GM12878 (cell line): ENCODE results near the gene SLC6A9. TPM values are rescaled to one million over a fixed set of nuclear protein-coding genes. Genes with fewer than 3 reads are reported as not detected.

Source experiments
- ATAC-seq: fragments of 200-7000 bp; cut with Tn5 transposase; 3 replicates; pipeline ENCODE4 v1.9.1; 2020; ENCODE audit warnings: mild to moderate bottlenecking, moderate library complexity
- BruUV-seq: library from RNA; stranded (reverse); fragments of 400-500 nt; replicated peaks from 2 replicates; lab custom pipeline; 2021; lab: Mats Ljungman, UMichigan
- CTCF ChIA-PET: fragments of 300-600 bp; sonication (Branson Sonifier 250); formaldehyde crosslinking; extraction: SDS; loops from one replicate; lab custom pipeline; 2021; ENCODE audit warnings: inconsistent platforms; lab: Yijun Ruan, JAX
- POLR2A ChIA-PET: fragments of 350-600 bp; formaldehyde crosslinking; extraction: SDS; loops from one replicate; lab custom pipeline; 2021; ENCODE audit warnings: inconsistent platforms; lab: Charles Lee
- RAD21 ChIA-PET: fragments of 300-600 bp; sonication (Branson Sonifier 250); formaldehyde crosslinking; loops from one replicate; lab custom pipeline; 2023; ENCODE audit warnings: antibody characterized with exemption; ENCODE audit not compliant: unreplicated experiment; lab: Charles Lee
- SMC1A ChIA-PET: fragments of 300-600 bp; sonication (Branson Sonifier 250); formaldehyde crosslinking; loops from one replicate; lab custom pipeline; 2023; ENCODE audit not compliant: unreplicated experiment, uncharacterized antibody; lab: Charles Lee
- DNase-seq: peaks from one replicate; pipeline ENCODE4 v3.0.0-alpha.2; 2011; ENCODE audit warnings: low read depth, low spot score
- FAIRE-seq: peaks from 3 replicates; lab custom pipeline; 2011; peaks lifted over from hg19 to GRCh38; lab: Jason Lieb, UNC
- H2AFZ ChIP-seq: 2 replicates; pipeline ENCODE4 v1.6.0; 2011; ENCODE audit warnings: low read depth, low read length, control low read depth; ENCODE audit not compliant: control insufficient read depth
- H3K27ac ChIP-seq: 2 replicates; pipeline ENCODE4 v1.5.1; 2011; ENCODE audit warnings: control low read depth; ENCODE audit not compliant: control insufficient read depth, insufficient read depth
- H3K27me3 ChIP-seq, 2 experiments: replicated peaks in 1 of 2; 2 replicates each; pipeline versions ENCODE4 v1.6.0 to v1.6.1; 2011; ENCODE audit warnings: low read length in 1 of 2; ENCODE audit not compliant: control insufficient read depth in 2 of 2, insufficient read depth in 2 of 2
- H3K36me3 ChIP-seq, 2 experiments: 2 replicates each; pipeline ENCODE4 v1.5.1; 2011; ENCODE audit warnings: low read length in 1 of 2; ENCODE audit not compliant: control insufficient read depth in 2 of 2, insufficient read depth in 2 of 2
- H3K4me1 ChIP-seq: 2 replicates; pipeline ENCODE4 v1.6.1; 2011; ENCODE audit warnings: mild to moderate bottlenecking, low read length, moderate library complexity, mixed read lengths; ENCODE audit not compliant: control insufficient read depth, insufficient read depth
- H3K4me2 ChIP-seq: 2 replicates; pipeline ENCODE4 v1.6.0; 2011; ENCODE audit warnings: control low read depth; ENCODE audit not compliant: control insufficient read depth, insufficient read depth
- H3K4me3 ChIP-seq: fragments of 200-600 bp; sonication (generic); 2 replicates; pipeline ENCODE4 v1.5.1; 2016
- H3K79me2 ChIP-seq: 2 replicates; pipeline ENCODE4 v1.6.0; 2011; ENCODE audit warnings: low read length; ENCODE audit not compliant: control insufficient read depth, insufficient read depth
- H3K9ac ChIP-seq: 2 replicates; pipeline ENCODE4 v1.8.0; 2011; ENCODE audit warnings: low read length, control low read depth, mixed read lengths; ENCODE audit not compliant: control insufficient read depth, insufficient read depth
- H3K9me3 ChIP-seq: replicated peaks from 3 replicates; pipeline ENCODE4 v1.5.1; 2011; ENCODE audit warnings: mild to moderate bottlenecking, low read length; ENCODE audit not compliant: control insufficient read depth, insufficient read depth
- H4K20me1 ChIP-seq: 2 replicates; pipeline ENCODE4 v1.6.0; 2011; ENCODE audit not compliant: control insufficient read depth, insufficient read depth
- CREM ChIP-seq: IDR thresholded peaks from 2 replicates; pipeline ENCODE4 v1.6.1; 2014; ENCODE audit warnings: antibody characterized with exemption, low read depth
- FOS ChIP-seq: IDR thresholded peaks from 3 replicates; pipeline ENCODE4 v1.6.1; 2011; ENCODE audit warnings: borderline replicate concordance; ENCODE audit not compliant: insufficient read length; ENCODE audit errors: extremely low read depth
- FOXK2 ChIP-seq: fragments of 450-650 bp; IDR thresholded peaks from 2 replicates; pipeline ENCODE4 v1.6.1; 2017; ENCODE audit warnings: mild to moderate bottlenecking, moderate library complexity
- IKZF1 ChIP-seq: fragments of 450-650 bp; conservative IDR thresholded peaks from 2 replicates; pipeline ENCODE4 v1.6.1; 2017; ENCODE audit warnings: antibody characterized with exemption, mild to moderate bottlenecking
- MTA2 ChIP-seq: fragments of 450-650 bp; IDR thresholded peaks from 2 replicates; pipeline ENCODE4 v1.6.1; 2016; ENCODE audit warnings: low read depth, mild to moderate bottlenecking, moderate library complexity
- NFYB ChIP-seq: IDR thresholded peaks from 2 replicates; pipeline ENCODE4 v1.6.1; 2011; ENCODE audit warnings: low read depth, mild to moderate bottlenecking, low read length, improper control_type of control experiment, moderate library complexity; ENCODE audit not compliant: insufficient read depth
- NKRF ChIP-seq: fragments of 450-650 bp; conservative IDR thresholded peaks from 2 replicates; pipeline ENCODE4 v1.6.1; 2017; ENCODE audit warnings: mild to moderate bottlenecking, moderate library complexity
- POLR2AphosphoS5 ChIP-seq: IDR thresholded peaks from 2 replicates; pipeline ENCODE4 v1.6.1; 2011; ENCODE audit warnings: mild to moderate bottlenecking, low read length, inconsistent platforms
- RAD51 ChIP-seq: fragments of 450-650 bp; IDR thresholded peaks from 2 replicates; pipeline ENCODE4 v1.6.1; 2016; ENCODE audit warnings: moderate library complexity, mild to moderate bottlenecking, inconsistent platforms
- RELB ChIP-seq: fragments of 450-650 bp; IDR thresholded peaks from 2 replicates; pipeline ENCODE4 v1.6.1; 2017; ENCODE audit warnings: low read depth, mild to moderate bottlenecking, moderate library complexity
- SMAD5 ChIP-seq: IDR thresholded peaks from 2 replicates; pipeline ENCODE4 v1.6.1; 2016; ENCODE audit warnings: antibody characterized with exemption, low read depth
- SP1 ChIP-seq: IDR thresholded peaks from one replicate; pipeline ENCODE4 v1.6.1; 2011; ENCODE audit warnings: low read depth, low read length
- SUZ12 ChIP-seq: fragments of 200-600 bp; sonication (generic); IDR thresholded peaks from one replicate; pipeline ENCODE4 v1.6.1; 2018; ENCODE audit warnings: antibody characterized with exemption, mild to moderate bottlenecking; ENCODE audit not compliant: unreplicated experiment
- USF1 ChIP-seq: IDR thresholded peaks from 2 replicates; pipeline ENCODE4 v1.6.1; 2011; ENCODE audit warnings: borderline replicate concordance, low read depth, mild to moderate bottlenecking, moderate library complexity, mixed read lengths, low read length; ENCODE audit not compliant: insufficient read depth; ENCODE audit errors: extremely low read length
- YY1 ChIP-seq: IDR thresholded peaks from 2 replicates; pipeline ENCODE4 v1.6.1; 2011; ENCODE audit warnings: low read depth, mild to moderate bottlenecking, low read length
- WGBS: methylation state at CpG from one replicate; pipeline ENCODE4 v1.1.6; 2016; ENCODE audit warnings: low lambda C conversion rate; ENCODE audit not compliant: insufficient replicate concordance, insufficient coverage; ENCODE audit errors: missing lambda C conversion rate; 5-methylcytosine and 5-hydroxymethylcytosine counted together
- in situ Hi-C: fragments of 300-500 bp; cut with MboI; formaldehyde crosslinking; loops from 9 replicates; pipeline ENCODE4 v1.14.3; 2018; ENCODE audit warnings: mixed read lengths
- intact Hi-C: fragments of 100-400 bp; cut with micrococcal nuclease; formaldehyde crosslinking; loops from one replicate; pipeline ENCODE4 v1.14.2; 2022; ENCODE audit not compliant: unreplicated experiment
- polyA plus RNA-seq, 11 experiments: library from polyadenylated mRNA; depleted of rRNA in 4 of 11; unstranded in 6 of 11; stranded (reverse) in 5 of 11; fragments of >200 nt; fragmentation: Nextera tagmentation in 4 of 11; fragmentation: Illumina TruSeq in 1 of 11; extraction: Ambion mirVana in 4 of 11; extraction: Trizol in 1 of 11; gene quantifications; 1 replicate in 1 of 11; 2 replicates in 10 of 11; pipeline versions ENCODE4 v1.2.1 to v1.2.3, GENCODE V29; 2011 to 2016; ENCODE audit warnings: inconsistent platforms in 2 of 11, missing spikeins in 2 of 11, low read depth in 1 of 11
- total RNA-seq, 4 experiments: library from RNA; depleted of rRNA in 3 of 4; stranded (reverse); fragments of >200 nt in 3 of 4; fragmentation: Illumina TruSeq in 1 of 4; extraction: Trizol in 1 of 4; gene quantifications; 2 replicates each; pipeline versions ENCODE4 v1.2.1 to v1.2.3, GENCODE V29; 2013 to 2021

SLC6A9 gene
- total and polyA plus RNA-seq, 10 of the 15 experiments (the other 5 are each of a cell fraction or from before 2014, with no cell fraction given) = 0.02 to 2.0 (median 0.63) TPM

- Histone ChIP-seq H4K20me1 (no peaks in the 10 kb centered on the region), H3K4me2 (peak within 1 kb of the TSS; percentile 93), H3K36me3 (peaks cover 8 to 11% of the 10 kb centered on the region in 2 experiments; a peak in 3 of 4 replicates), H2AFZ (peak within 1 kb of the TSS; percentile 46), H3K9me3 (no peaks in the 10 kb centered on the region), H3K27ac (peak within 1 kb of the TSS; percentile 60), H3K79me2 (peaks cover 18% of the 10 kb centered on the region), H3K27me3 (no peaks in the 10 kb centered on the region), H3K4me1 (peaks cover 18% of the 10 kb centered on the region), H3K4me3 (peak within 1 kb of the TSS; percentile 98), H3K9ac (peak within 1 kb of the TSS; percentile 89)
- CTCF ChIA-PET = interaction anchor here (0.6 to 2.0 kb wide), 4 partner anchors 23 to 320 kb away, joined by 3 to 6 read pairs (median 4); partner anchors contain the start of gene KDM4A
- DNase-seq (peak; percentile 91), ATAC-seq (peak; percentile 94), FAIRE-seq (peak; percentile 96)
- SMC1A ChIA-PET = interaction anchor here (1.0 kb wide), 1 partner anchor 78 kb away, joined by 3 read pairs; no protein-coding TSS in a partner anchor
- RAD21 ChIA-PET = interaction anchor here (2.6 kb wide), 1 partner anchor 207 kb away, joined by 6 read pairs; no protein-coding TSS in a partner anchor
- BruUV-seq = TSS peak; percentile 73
- WGBS = 1% methylated on average over 46 of the region's 47 CpGs
- intact Hi-C loops (loop anchor here (1.0 kb wide), 1 partner anchor 24 kb away; the partner anchor contains the start of gene IPO13), in situ Hi-C loops (no loop called here)
- POLR2A ChIA-PET = interaction anchor here (1.0 kb wide), 2 partner anchors 17 to 23 kb away, joined by 3 read pairs; partner anchors contain the start of gene IPO13
- TF ChIP-seq FOS (peak; percentile 51), NFYB (peak; percentile 91), RELB (peak; percentile 67), RAD51 (peak; percentile 78), POLR2AphosphoS5 (peak; percentile 77), SMAD5 (0 out of 2 replicates have a peak, but pooled peaks have one; percentile 50), MTA2 (peak; percentile 89), FOXK2 (no peak), USF1 (peak; percentile 61), CREM (peak; percentile 85), IKZF1 (peak; percentile 84), SUZ12 (no peak), SP1 (peak; percentile 89), YY1 (peak; percentile 80), NKRF (peak; percentile 97)
Measured at GRCh38 chr1:43969746-43970466, 61.4 kb downstream of the SLC6A9 start, which contains the start of gene DPH2. Gene DPH2, plus strand, starts transcription at chr1:43970010. Its CDS starts 166 bp downstream, at chr1:43970176.
